GM19463 (cell line): Measurements from ENCODE around the gene ABI3.

Experiments
- ATAC-seq: cut with Tn5 transposase; IDR thresholded peaks from one replicate; pipeline ENCODE4 v1.9.1; 2021; ENCODE audit warnings: mild to moderate bottlenecking, moderate library complexity; ENCODE audit not compliant: unreplicated experiment

ABI3 gene

GRCh38 chr17:49224198-49224996 lies 13.9 kb downstream of the ABI3 start:
- ATAC-seq = no peak

- no peak for ATAC-seq
Observed at GRCh38 chr17:49224997-49225337, 14.5 kb downstream of the ABI3 start.

- no peak for ATAC-seq
Observed at GRCh38 chr17:49225554-49226236, 15.2 kb downstream of the ABI3 start.

- no peak for ATAC-seq
Observed at GRCh38 chr17:49226771-49227435, 16.4 kb downstream of the ABI3 start.

GRCh38 chr17:49227436-49228261 lies 17.1 kb downstream of the ABI3 start:
- ATAC-seq = no peak

GRCh38 chr17:49229076-49229804 lies 18.7 kb downstream of the ABI3 start:
- no peak for ATAC-seq

- ATAC-seq = no peak
Observed at GRCh38 chr17:49229805-49230600, 19.5 kb downstream of the ABI3 start.

GRCh38 chr17:49230636-49231562 lies 20.4 kb downstream of the ABI3 start, which contains the start of gene PHOSPHO1:
Gene PHOSPHO1, minus strand, starts transcription at chr17:49230787. Its CDS starts 4,096 bp downstream, at chr17:49226691.
- ATAC-seq = peak; percentile 97

- ATAC-seq = no peak
Observed at GRCh38 chr17:49231563-49231894, 21.0 kb downstream of the ABI3 start.

- ATAC-seq = no peak
Observed at GRCh38 chr17:49234509-49235080, 24.1 kb downstream of the ABI3 start.

GRCh38 chr17:49235896-49236295 lies 25.4 kb downstream of the ABI3 start:
- no peak for ATAC-seq

- no peak for ATAC-seq
Observed at GRCh38 chr17:49239963-49240362, 29.5 kb downstream of the ABI3 start.

GRCh38 chr17:49240619-49241018 lies 30.1 kb downstream of the ABI3 start:
- ATAC-seq = no peak

GRCh38 chr17:49241040-49241439 lies 30.5 kb downstream of the ABI3 start:
- no peak for ATAC-seq

- ATAC-seq = no peak
Observed at GRCh38 chr17:49241692-49242397, 31.3 kb downstream of the ABI3 start.

- no peak for ATAC-seq
Observed at GRCh38 chr17:49242813-49243212, 32.3 kb downstream of the ABI3 start.

GRCh38 chr17:49244839-49245238 lies 34.3 kb downstream of the ABI3 start:
- ATAC-seq = no peak

- no peak for ATAC-seq
Observed at GRCh38 chr17:49247944-49248343, 37.4 kb downstream of the ABI3 start.
